Ishikawa (cell line): ENCODE data around the gene OLFML1.

ENCODE experiments used
- CEBPB ChIP-seq: IDR thresholded peaks from 2 replicates; pipeline ENCODE4 v1.6.1; 2012
- CREB1 ChIP-seq: IDR thresholded peaks from 2 replicates; pipeline ENCODE4 v1.6.1; 2012; ENCODE audit warnings: low read depth
- EGR1 ChIP-seq: IDR thresholded peaks from 2 replicates; pipeline ENCODE4 v1.6.1; 2012
- EP300 ChIP-seq: IDR thresholded peaks from 2 replicates; pipeline ENCODE4 v1.6.1; 2012; ENCODE audit warnings: borderline replicate concordance
- FOXM1 ChIP-seq: IDR thresholded peaks from 2 replicates; pipeline ENCODE4 v1.6.1; 2012; ENCODE audit warnings: low read depth, borderline replicate concordance
- MAX ChIP-seq: IDR thresholded peaks from 2 replicates; pipeline ENCODE4 v1.6.1; 2012
- NFIC ChIP-seq: IDR thresholded peaks from 2 replicates; pipeline ENCODE4 v1.6.1; 2012
- RAD21 ChIP-seq: IDR thresholded peaks from 2 replicates; pipeline ENCODE4 v1.6.1; 2012; ENCODE audit warnings: low read depth
- TAF1 ChIP-seq: IDR thresholded peaks from 2 replicates; pipeline ENCODE4 v1.6.1; 2012; ENCODE audit warnings: low read depth, mild to moderate bottlenecking
- TCF12 ChIP-seq: IDR thresholded peaks from 2 replicates; pipeline ENCODE4 v1.6.1; 2012; ENCODE audit warnings: low read depth
- TEAD4 ChIP-seq: IDR thresholded peaks from 2 replicates; pipeline ENCODE4 v1.6.1; 2012
- USF1 ChIP-seq: IDR thresholded peaks from 2 replicates; pipeline ENCODE4 v1.6.1; 2012
- YY1 ChIP-seq: IDR thresholded peaks from 2 replicates; pipeline ENCODE4 v1.6.1; 2012; ENCODE audit warnings: low read depth
- ZBTB7A ChIP-seq: IDR thresholded peaks from 2 replicates; pipeline ENCODE4 v1.6.1; 2012; ENCODE audit warnings: low read depth
- TF ChIP-seq, protein P1 (sequence below): IDR thresholded peaks from 2 replicates; pipeline ENCODE4 v1.6.1; 2012; ENCODE audit warnings: low read depth, mild to moderate bottlenecking

Gene OLFML1

DNA sequence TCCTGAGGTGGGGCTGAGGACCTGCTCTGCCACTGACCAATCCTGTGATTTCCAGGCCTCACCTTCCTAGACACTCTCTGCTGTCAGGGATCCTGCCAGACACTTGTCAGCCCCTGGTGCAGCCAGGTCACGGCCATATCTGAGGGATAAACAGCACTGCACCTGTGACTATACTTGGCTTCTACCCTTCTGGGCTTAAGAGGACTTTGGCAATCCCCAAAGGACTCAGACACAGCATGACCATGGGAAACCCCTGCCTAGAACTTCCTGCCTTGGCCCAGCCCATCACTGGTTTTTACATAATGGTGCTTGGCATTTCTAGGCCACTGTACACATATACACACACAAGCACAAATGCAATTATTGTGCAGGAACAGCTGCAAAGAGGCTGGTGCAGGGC lies 11.6 kb upstream of the OLFML1 start:
- no peak for TF ChIP-seq TAF1
- no peak for TF ChIP-seq TEAD4
- no peak for TF ChIP-seq EGR1

- TF ChIP-seq EGR1 (no peak), TEAD4 (no peak), NFIC (no peak), MAX (no peak), RAD21 (no peak), CREB1 (no peak), YY1 (no peak), USF1 (no peak), CEBPB (no peak), TAF1 (no peak), FOXM1 (no peak), ZBTB7A (no peak), TCF12 (no peak), EP300 (no peak)
- TF ChIP-seq, protein P1, sequence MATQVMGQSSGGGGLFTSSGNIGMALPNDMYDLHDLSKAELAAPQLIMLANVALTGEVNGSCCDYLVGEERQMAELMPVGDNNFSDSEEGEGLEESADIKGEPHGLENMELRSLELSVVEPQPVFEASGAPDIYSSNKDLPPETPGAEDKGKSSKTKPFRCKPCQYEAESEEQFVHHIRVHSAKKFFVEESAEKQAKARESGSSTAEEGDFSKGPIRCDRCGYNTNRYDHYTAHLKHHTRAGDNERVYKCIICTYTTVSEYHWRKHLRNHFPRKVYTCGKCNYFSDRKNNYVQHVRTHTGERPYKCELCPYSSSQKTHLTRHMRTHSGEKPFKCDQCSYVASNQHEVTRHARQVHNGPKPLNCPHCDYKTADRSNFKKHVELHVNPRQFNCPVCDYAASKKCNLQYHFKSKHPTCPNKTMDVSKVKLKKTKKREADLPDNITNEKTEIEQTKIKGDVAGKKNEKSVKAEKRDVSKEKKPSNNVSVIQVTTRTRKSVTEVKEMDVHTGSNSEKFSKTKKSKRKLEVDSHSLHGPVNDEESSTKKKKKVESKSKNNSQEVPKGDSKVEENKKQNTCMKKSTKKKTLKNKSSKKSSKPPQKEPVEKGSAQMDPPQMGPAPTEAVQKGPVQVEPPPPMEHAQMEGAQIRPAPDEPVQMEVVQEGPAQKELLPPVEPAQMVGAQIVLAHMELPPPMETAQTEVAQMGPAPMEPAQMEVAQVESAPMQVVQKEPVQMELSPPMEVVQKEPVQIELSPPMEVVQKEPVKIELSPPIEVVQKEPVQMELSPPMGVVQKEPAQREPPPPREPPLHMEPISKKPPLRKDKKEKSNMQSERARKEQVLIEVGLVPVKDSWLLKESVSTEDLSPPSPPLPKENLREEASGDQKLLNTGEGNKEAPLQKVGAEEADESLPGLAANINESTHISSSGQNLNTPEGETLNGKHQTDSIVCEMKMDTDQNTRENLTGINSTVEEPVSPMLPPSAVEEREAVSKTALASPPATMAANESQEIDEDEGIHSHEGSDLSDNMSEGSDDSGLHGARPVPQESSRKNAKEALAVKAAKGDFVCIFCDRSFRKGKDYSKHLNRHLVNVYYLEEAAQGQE = no peak
Observed at GRCh38 chr11:7480113-7480512, 5.2 kb upstream of the OLFML1 start.

- TF ChIP-seq ZBTB7A (no peak), CEBPB (no peak), NFIC (no peak)
- TF ChIP-seq, protein P1 = no peak
Observed at GRCh38 chr11:7484131-7484530, 1.2 kb upstream of the OLFML1 start.

GRCh38 chr11:7484645-7485044 lies 661 bp upstream of the OLFML1 start:
- TF ChIP-seq TAF1 (no peak), RAD21 (no peak), MAX (no peak), NFIC (no peak), CREB1 (no peak), TCF12 (no peak), TEAD4 (no peak)
- TF ChIP-seq, protein P1 = no peak

GRCh38 chr11:7486098-7486780 lies 933 bp downstream of the OLFML1 start:
- no peak for TF ChIP-seq NFIC
- TF ChIP-seq EGR1 = no peak
- TF ChIP-seq TAF1 = no peak
- TF ChIP-seq USF1 = no peak
- TF ChIP-seq TCF12 = no peak
- no peak for TF ChIP-seq EP300
